OCI-LY7 (cell line): ENCODE measurements around the gene RASGRP3.

Source experiments
- CTCF ChIP-seq: fragments of 200-600 bp; sonication (generic); conservative IDR thresholded peaks from 2 replicates; pipeline ENCODE4 v1.5.1; 2014; ENCODE audit warnings: mild to moderate bottlenecking, antibody characterized with exemption, low read length, moderate library complexity, mixed read lengths
- EZH2phosphoT487 ChIP-seq: fragments of 200-600 bp; sonication (generic); IDR thresholded peaks from 2 replicates; pipeline ENCODE4 v1.6.1; 2018; ENCODE audit warnings: low read depth, borderline replicate concordance, mild to moderate bottlenecking, mixed run types, antibody characterized with exemption, low read length, moderate library complexity, mixed read lengths

- TF ChIP-seq CTCF (no peak), EZH2phosphoT487 (no peak)
These were observed 41.8 kb downstream of the RASGRP3 start for GRCh38 chr2:33518200-33518599.
